DMS53 treated with DMSO at 0.1 percent for 48 hours (cell line): ENCODE results near the gene SERPINA9.
"Not testable (repeated sequence)": the region's sequence is repeated elsewhere in the genome, so short reads cannot be mapped to it uniquely, and the experiment has no call there.

Source experiments
- DNase-seq: peaks from one replicate; lab custom pipeline; 2025; ENCODE audit not compliant: unreplicated experiment; lab: John Stamatoyannopoulos, UW

Gene SERPINA9

GRCh38 chr14:94476023-94476422 is at the start of gene SERPINA9:
Gene SERPINA9, minus strand, starts transcription at chr14:94476197. Its CDS starts 6,357 bp downstream, at chr14:94469840.
- DNase-seq = no peak

GRCh38 chr14:94524093-94524492 is 48.1 kb upstream of the SERPINA9 start:
- DNase-seq = no peak

- no peak for DNase-seq
These were observed 47.3 kb upstream of the SERPINA9 start for GRCh38 chr14:94523265-94523664.

- no peak for DNase-seq
These were observed 46.2 kb upstream of the SERPINA9 start for GRCh38 chr14:94522115-94522724.

GRCh38 chr14:94521375-94522114 is 45.5 kb upstream of the SERPINA9 start:
- no peak for DNase-seq

GRCh38 chr14:94517641-94518257 is 41.8 kb upstream of the SERPINA9 start:
- no peak for DNase-seq

GRCh38 chr14:94517248-94517640 is 41.2 kb upstream of the SERPINA9 start:
- no peak for DNase-seq

GRCh38 chr14:94515856-94516255 is 39.9 kb upstream of the SERPINA9 start:
- no peak for DNase-seq

- DNase-seq = no peak
These were observed 39.4 kb upstream of the SERPINA9 start for GRCh38 chr14:94515426-94515825.

- no peak for DNase-seq
These were observed 38.4 kb upstream of the SERPINA9 start for GRCh38 chr14:94514351-94514750.

GRCh38 chr14:94510481-94510880 is 34.5 kb upstream of the SERPINA9 start:
- not testable (repeated sequence) for DNase-seq

GRCh38 chr14:94509356-94509755 is 33.4 kb upstream of the SERPINA9 start, which contains the start of gene SERPINA12:
Gene SERPINA12, minus strand, starts transcription at chr14:94509469. Its CDS starts 11,072 bp downstream, at chr14:94498397.
- DNase-seq = no peak

GRCh38 chr14:94505641-94506040 is 29.6 kb upstream of the SERPINA9 start:
- no peak for DNase-seq

GRCh38 chr14:94505206-94505605 is 29.2 kb upstream of the SERPINA9 start:
- DNase-seq = no peak

GRCh38 chr14:94501588-94502516 is 25.9 kb upstream of the SERPINA9 start:
- DNase-seq = no peak

GRCh38 chr14:94500264-94500663 is 24.3 kb upstream of the SERPINA9 start:
- DNase-seq = no peak

GRCh38 chr14:94499673-94500072 is 23.7 kb upstream of the SERPINA9 start:
- DNase-seq = no peak

GRCh38 chr14:94498215-94498614 is 22.2 kb upstream of the SERPINA9 start:
- DNase-seq = no peak

- DNase-seq = no peak
These were observed 18.1 kb upstream of the SERPINA9 start for GRCh38 chr14:94494085-94494484.

GRCh38 chr14:94491511-94491910 is 15.5 kb upstream of the SERPINA9 start:
- DNase-seq = no peak

- no peak for DNase-seq
These were observed 13.3 kb upstream of the SERPINA9 start for GRCh38 chr14:94489336-94489735.
